Sciatic nerve (tissue), 2 donors: ENCODE measurements around the gene SUGP2. TPM values are rescaled to one million over a fixed set of nuclear protein-coding genes. Genes with fewer than 3 reads are reported as not detected.
"Not testable (repeated sequence)": the region's sequence is repeated elsewhere in the genome, so short reads cannot be mapped to it uniquely, and the experiment has no call there.

ENCODE experiments used
- ATAC-seq: fragments of 200-7000 bp; cut with Tn5 transposase; one replicate; pipeline ENCODE4 v1.9.1; 2020; ENCODE audit warnings: mild to moderate bottlenecking, moderate library complexity
- DNase-seq: peaks from one replicate; pipeline ENCODE4 v3.0.0-alpha.2; 2020; ENCODE audit warnings: low spot score
- intact Hi-C: fragments of 100-400 bp; cut with DNase I; formaldehyde crosslinking; loops from one replicate; pipeline ENCODE4 v1.14.2; 2022
- total RNA-seq: library from RNA; stranded (reverse); fragmentation: NEBNext Ultra II Directional; extraction: Animal tissue kit (Norgen Biotek cat#: 25700); gene quantifications from one replicate; pipeline ENCODE4 v1.2.1, GENCODE V29; 2021
- donor health status: DM: no; HTN: no; CAD: no.
- donor health status: DM: no; HTN: no; CAD: no.

The SUGP2 gene
- total RNA-seq, 1 donor from 2014 or later = 87.7 TPM

GRCh38 chr19:19040417-19040816 is 7.1 kb upstream of the SUGP2 start:
- DNase-seq (peak; percentile 70), ATAC-seq (peak; percentile 79)
- intact Hi-C loops = no loop called here

GRCh38 chr19:19039901-19040300 is 6.6 kb upstream of the SUGP2 start:
- ATAC-seq (no peak), DNase-seq (no peak)
- intact Hi-C loops = no loop called here

GRCh38 chr19:19034204-19034624 is 897 bp upstream of the SUGP2 start:
- ATAC-seq (peak; percentile 4), DNase-seq (no peak)
- intact Hi-C loops = no loop called here

GRCh38 chr19:19033176-19033425 is 216 bp downstream of the SUGP2 start:
- intact Hi-C loops = no loop called here
- ATAC-seq (no peak), DNase-seq (no peak)

GRCh38 chr19:19032420-19033175 is 719 bp downstream of the SUGP2 start:
- peak; percentile 78 for ATAC-seq
- intact Hi-C loops = no loop called here
- peak; percentile 93 for DNase-seq

- no peak for ATAC-seq
- DNase-seq = no peak
- intact Hi-C loops = no loop called here
These were observed 1.4 kb downstream of the SUGP2 start for GRCh38 chr19:19031891-19032290.

GRCh38 chr19:19028526-19028925 is 4.8 kb downstream of the SUGP2 start:
- intact Hi-C loops = no loop called here
- ATAC-seq (no peak), DNase-seq (no peak)

- ATAC-seq (no peak), DNase-seq (no peak)
- intact Hi-C loops = no loop called here
These were observed 6.1 kb downstream of the SUGP2 start for GRCh38 chr19:19027228-19027627.

- DNase-seq (peak; percentile 71), ATAC-seq (peak; percentile 91)
- intact Hi-C loops = no loop called here
These were observed 6.9 kb downstream of the SUGP2 start for GRCh38 chr19:19026299-19026971.

- intact Hi-C loops = no loop called here
- ATAC-seq = no peak
These were observed 7.5 kb downstream of the SUGP2 start for GRCh38 chr19:19025861-19026260.

GRCh38 chr19:19023376-19023775 is 9.9 kb downstream of the SUGP2 start:
- ATAC-seq, DNase-seq, intact Hi-C loops: not testable (repeated sequence)

More at GRCh38 chr19:19025861-19026260, 7.5 kb downstream of the SUGP2 start:
- DNase-seq = no peak

- intact Hi-C loops = no loop called here
- ATAC-seq = no peak
- no peak for DNase-seq
These were observed 10.8 kb downstream of the SUGP2 start for GRCh38 chr19:19022380-19022961.

GRCh38 chr19:19021115-19021514 is 12.2 kb downstream of the SUGP2 start:
- intact Hi-C loops = no loop called here
- no peak for DNase-seq
- no peak for ATAC-seq

GRCh38 chr19:19010551-19010950 is 22.8 kb downstream of the SUGP2 start:
- intact Hi-C loops = no loop called here
- no peak for DNase-seq

GRCh38 chr19:19009951-19010350 is 23.4 kb downstream of the SUGP2 start:
- intact Hi-C loops = no loop called here
- no peak for ATAC-seq
- no peak for DNase-seq

More at GRCh38 chr19:19010551-19010950, 22.8 kb downstream of the SUGP2 start:
- ATAC-seq = no peak

GRCh38 chr19:19006213-19006612 is 27.1 kb downstream of the SUGP2 start:
- intact Hi-C loops = no loop called here
- ATAC-seq (no peak), DNase-seq (no peak)

- no peak for ATAC-seq
- no peak for DNase-seq
- intact Hi-C loops = no loop called here
These were observed 29.2 kb downstream of the SUGP2 start for GRCh38 chr19:19004144-19004543.

- intact Hi-C loops = no loop called here
- no peak for ATAC-seq
- no peak for DNase-seq
These were observed 33.3 kb downstream of the SUGP2 start for GRCh38 chr19:18999896-19000620.

- intact Hi-C loops = no loop called here
- ATAC-seq (no peak), DNase-seq (no peak)
These were observed 34.1 kb downstream of the SUGP2 start for GRCh38 chr19:18999016-18999758.
